ENCODE results near the gene SLC49A3. TPM values are rescaled to one million over a fixed set of nuclear protein-coding genes. Genes with fewer than 3 reads are reported as not detected.

SLC49A3 gene
- total RNA-seq, 1 donor from 2014 or later, result 11.4 TPM

DNA sequence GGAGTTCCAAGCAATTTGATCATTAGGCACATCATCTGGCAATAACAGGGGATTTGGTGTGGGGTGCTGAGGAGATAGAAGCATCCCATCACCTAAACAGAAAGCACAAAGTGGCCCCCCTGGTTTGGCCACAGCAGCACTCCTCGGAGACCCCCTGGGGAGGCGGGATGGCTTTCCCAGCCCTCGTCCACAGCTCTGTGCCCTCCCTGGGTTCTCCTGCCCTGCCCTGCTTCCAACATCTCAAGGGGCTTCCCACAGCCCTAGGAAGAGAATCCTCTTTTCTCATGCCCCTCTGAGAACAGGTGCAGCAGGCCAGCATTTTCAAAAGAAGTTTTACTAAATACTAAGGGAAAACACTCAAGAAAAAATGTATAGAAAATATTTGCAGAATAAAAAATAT is 27.7 kb downstream of the SLC49A3 start:
- ATAC-seq (no peak), DNase-seq (ENCODE audit: low spot score) (no peak)

DNA sequence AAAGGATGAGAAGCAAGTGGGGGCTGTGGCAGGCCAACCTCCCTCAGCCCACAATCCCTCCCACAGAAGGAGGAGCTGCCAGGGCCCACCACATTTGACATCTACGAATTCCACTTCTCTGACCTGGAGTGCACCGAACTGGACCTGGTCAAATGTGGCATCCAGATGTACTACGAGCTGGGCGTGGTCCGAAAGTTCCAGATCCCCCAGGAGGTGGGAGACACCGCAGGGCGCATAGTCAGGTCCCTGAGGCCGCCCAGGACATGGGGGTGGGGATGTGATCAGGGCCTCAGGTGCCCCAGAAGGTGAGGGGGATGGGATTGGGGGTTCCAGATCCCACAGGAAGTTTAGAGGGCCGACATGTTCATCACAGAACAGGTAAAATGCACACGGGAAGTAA is 28.6 kb downstream of the SLC49A3 start:
- intact Hi-C loops (cut with DNase I), result no loop called here
- DNase-seq (ENCODE audit: low spot score) (no peak), ATAC-seq (no peak)

More for the DNA sequence above, 27.7 kb downstream of the SLC49A3 start:
- intact Hi-C loops (cut with DNase I), result no loop called here

DNA sequence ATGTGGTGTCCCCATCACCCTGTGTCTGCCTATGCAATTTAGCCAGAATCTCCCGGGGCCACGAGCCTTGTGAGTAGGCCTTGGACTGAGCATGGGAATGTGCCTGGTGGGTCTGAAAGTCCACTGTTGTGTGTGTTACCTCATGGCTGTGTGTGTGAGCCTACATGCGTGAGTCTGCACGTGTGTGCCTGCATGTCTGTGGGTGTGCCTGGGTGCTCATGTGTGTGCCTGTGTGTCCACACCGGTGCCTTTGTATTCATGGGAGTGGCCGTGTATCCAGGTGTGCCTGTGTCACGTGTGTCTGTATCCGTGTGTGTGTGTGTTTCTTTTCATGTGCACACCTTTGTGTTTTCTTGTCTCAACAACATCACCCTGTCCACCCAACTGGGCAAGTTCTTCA is 29.1 kb downstream of the SLC49A3 start:
- ATAC-seq, result no peak
- no peak for DNase-seq (ENCODE audit: low spot score)
- intact Hi-C loops (cut with DNase I), result no loop called here

DNA sequence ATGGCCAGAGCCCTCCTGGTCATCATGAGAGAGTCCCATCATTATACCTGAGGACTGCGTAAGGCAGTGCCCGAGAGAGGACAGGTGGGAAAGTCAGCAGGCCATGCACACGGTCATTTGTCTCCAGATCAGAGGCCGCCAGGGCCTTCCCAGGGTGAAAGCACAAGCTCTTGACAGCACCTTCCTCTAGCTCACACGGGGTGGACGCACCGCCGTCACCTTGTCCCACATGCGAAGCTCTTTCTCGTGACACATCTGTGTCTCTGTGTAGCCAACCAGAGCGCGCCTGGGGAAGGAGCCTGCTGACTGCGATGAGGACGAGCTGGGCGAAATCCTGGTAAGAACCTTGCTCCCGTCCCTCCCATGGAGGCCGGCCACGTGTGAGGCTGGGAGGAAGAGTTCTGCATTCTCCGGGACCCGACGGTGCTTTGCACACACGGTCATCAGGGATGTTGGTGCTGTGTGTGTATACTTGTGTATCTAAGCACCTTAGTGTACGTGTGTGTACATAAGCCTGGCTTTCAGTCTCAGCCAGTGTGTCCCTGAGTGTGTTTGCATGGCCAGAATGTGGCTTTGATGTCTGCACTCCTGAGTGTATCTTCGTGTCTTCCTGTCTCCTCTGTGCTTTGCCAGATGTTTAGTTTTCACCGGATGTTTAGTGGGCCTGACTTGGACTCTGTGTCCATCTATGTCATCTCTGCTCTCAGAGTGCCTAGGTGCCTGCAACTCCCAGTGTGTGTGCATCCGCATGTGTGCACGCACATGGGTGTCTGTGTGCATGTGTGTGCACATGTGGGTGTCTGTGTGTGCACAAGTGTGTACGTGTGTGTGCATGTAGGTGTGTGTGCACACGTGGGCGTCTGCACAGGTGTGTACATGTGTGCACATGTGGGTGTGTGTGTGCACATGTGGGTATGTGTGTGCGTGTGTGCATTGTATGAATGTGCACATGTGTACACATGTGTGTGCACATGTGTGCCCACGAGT is 30.0 kb downstream of the SLC49A3 start:
- ATAC-seq (no peak), DNase-seq (ENCODE audit: low spot score) (no peak)
- intact Hi-C loops (cut with DNase I), result no loop called here

DNA sequence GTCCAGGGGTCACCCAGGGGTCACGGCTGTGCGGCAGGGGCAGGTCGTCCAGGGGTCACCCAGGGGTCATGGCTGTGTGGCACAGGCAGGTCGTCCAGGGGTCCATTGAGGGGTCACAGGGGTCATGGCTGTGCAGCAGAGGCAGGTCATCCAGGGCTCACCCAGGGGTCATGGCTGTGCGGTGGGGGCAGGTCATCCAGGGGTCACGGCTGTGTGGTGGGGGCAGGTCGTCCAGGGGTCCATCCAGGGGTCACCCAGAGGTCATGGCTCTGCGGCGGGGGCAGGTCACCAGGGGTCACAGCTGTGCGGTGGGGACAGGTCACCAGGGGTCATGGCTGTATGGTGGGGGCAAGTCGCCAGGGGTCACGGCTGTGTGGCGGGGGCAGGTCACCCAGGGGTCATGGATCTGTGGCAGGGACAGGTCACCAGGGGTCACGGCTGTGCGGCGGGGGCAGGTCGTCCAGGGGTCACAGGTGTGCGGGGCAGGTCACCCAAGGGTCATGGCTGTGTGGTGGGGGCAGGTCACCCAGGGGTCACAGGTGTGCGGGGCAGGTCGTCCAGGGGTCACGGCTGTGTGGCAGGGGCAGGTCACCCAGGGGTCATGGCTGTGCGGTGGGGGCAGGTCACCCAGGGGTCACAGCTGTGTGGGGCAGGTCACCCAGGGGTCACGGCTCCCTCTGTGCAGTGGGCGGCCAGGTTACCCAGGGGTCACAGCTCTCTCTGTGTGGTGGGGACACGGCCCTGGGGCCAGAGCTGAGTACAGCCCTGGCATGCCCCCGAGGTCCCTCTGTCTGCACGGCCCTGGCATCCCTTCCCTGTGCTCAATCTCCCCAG is 30.9 kb downstream of the SLC49A3 start:
- no peak for DNase-seq (ENCODE audit: low spot score)
- intact Hi-C loops (cut with DNase I), result no loop called here
- no peak for ATAC-seq

DNA sequence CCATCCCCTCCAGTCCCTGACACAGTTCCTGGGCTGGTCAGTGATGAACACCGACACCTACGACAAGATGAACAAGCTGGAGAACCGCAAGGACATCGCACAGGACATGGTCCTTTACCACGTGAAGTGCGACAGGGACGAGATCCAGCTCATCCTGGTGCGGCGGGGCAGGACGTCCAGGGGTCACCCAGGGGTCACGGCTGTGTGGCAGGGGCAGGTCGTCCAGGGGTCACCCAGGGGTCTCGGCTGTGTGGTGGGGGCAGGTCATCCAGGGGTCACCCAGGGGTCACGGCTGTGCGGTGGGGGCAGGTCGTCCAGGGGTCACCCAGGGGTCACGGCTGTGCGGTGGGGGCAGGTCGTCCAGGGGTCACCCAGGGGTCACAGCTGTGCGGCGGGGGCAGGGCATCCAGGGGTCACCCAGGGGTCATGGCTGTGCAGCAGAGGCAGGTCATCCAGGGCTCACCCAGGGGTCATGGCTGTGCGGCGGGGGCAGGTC is 31.6 kb downstream of the SLC49A3 start:
- ATAC-seq (no peak), DNase-seq (ENCODE audit: low spot score) (no peak)
- intact Hi-C loops (cut with DNase I), result no loop called here

DNA sequence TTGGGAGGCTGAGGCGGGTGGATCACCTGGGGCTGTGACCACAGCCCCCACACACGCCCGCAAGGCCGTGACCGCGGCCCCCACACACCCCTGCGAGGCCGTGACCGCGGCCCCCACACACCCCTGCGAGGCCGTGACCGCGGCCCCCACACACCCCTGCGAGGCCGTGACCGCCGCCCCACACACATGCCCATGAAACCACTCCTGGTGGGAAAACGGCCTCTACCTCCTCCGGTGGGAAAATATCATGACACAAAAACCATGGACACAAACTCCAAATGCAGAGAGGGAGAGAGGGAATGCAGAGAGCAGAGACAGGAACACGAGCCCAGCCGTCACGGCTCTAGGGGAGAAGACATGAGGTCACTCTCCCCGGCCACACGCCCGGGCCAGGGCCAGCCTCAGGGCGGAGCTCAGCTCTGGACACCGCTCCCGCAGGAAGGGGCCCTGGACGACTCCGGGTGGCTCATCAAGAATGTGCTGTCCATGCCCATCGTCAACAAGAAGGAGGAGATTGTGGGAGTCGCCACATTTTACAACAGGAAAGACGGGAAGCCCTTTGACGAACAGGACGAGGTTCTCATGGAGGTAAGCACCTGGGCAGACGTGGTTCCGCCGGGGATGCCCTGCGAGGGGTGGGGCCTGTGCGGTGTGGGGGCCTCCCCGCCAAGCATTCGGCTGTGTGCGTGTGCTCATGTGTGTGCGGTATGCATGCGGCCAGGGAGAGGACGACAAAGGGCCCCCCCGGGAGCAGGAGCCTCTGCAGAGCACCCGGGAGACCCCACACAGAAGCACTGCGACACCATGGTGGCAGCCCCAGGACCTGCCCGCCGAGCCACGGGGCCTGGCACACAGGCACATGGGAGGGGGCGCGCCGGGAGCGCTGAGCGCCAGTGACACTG is 32.3 kb downstream of the SLC49A3 start:
- intact Hi-C loops (cut with DNase I), result no loop called here
- DNase-seq (ENCODE audit: low spot score) (no peak), ATAC-seq (no peak)

DNA sequence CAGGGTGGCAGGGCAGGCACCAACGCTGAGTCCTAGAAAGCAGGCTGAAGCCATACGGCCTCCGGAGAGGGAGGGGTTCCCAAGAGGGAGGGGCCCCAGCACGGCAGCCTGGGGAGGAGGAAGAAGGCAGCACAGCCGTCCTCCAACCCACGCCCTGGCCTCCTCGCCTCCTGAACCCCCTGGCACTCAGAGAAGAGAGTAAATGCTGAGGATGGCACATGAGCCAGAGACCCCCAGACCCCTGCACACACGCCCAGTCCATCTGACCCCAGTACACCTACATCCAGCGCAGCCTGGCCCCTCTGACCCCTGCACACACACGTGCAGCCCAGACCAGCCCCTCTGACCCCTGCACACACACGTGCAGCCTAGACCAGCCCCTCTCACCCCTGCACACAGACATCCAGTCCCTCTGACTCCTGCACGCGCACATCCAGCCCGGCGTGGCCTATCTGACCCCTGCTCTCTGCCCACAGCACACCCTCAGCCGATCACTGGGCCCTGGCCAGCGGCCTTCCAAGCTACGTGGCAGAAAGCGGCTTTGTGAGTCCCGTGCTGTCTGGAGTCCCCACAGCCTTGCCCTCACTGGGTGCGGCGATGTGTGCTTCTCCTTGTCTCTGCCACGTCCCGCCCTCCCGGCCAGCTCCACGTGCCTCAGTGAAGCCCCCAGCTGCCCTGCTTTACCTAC is 33.3 kb downstream of the SLC49A3 start:
- intact Hi-C loops (cut with DNase I), result no loop called here
- no peak for DNase-seq (ENCODE audit: low spot score)
- ATAC-seq, result no peak

DNA sequence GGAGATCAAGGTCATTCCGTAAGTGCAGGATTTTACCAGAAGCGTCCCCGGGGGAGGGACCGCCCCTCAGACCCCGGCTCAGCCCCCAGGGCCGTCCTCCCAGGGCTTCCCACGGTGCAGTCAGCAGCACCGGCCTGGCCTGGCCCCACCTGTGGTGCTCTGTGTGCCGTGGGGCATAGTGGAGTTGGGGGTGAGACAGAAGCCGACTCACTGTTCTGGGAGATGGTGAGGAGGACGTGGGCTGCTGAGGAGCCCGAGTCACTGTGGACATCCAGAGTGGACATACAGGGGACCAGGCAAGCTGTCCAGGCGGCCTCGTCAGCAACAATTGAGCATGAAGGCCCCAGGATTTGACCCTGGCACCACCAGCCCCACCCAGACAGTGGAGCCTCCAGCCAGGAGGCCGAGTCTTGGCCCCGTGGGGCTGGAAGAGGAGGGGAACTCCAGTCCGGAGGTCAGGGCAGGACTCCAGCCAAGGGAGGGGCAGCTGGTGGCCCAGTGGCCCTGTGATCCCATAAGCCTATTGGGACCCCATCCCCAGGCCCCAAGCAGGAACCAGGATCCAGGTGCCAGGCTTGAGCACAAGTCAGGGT is 34.0 kb downstream of the SLC49A3 start:
- intact Hi-C loops (cut with DNase I), result no loop called here
- no peak for DNase-seq (ENCODE audit: low spot score)

DNA sequence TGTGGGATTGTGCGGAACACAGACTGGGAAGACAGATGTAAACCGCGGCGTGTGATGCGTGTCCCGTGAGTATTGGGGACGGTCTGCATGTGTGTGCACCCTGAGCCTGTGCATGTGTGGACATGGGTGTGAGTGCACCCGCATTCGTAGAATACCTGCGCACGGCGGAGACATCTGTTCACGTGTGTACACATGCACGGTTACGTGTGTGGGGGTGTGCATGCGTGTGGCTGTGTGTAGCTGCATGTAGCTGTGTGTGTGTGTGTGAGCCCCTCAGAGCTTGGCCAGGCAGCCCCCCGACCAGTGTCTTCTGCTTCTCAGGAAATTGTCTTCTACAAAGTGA is 34.5 kb downstream of the SLC49A3 start:
- intact Hi-C loops (cut with DNase I), result no loop called here
- DNase-seq (ENCODE audit: low spot score) (no peak), ATAC-seq (no peak)

More for the DNA sequence above, 34.0 kb downstream of the SLC49A3 start:
- ATAC-seq, result no peak

DNA sequence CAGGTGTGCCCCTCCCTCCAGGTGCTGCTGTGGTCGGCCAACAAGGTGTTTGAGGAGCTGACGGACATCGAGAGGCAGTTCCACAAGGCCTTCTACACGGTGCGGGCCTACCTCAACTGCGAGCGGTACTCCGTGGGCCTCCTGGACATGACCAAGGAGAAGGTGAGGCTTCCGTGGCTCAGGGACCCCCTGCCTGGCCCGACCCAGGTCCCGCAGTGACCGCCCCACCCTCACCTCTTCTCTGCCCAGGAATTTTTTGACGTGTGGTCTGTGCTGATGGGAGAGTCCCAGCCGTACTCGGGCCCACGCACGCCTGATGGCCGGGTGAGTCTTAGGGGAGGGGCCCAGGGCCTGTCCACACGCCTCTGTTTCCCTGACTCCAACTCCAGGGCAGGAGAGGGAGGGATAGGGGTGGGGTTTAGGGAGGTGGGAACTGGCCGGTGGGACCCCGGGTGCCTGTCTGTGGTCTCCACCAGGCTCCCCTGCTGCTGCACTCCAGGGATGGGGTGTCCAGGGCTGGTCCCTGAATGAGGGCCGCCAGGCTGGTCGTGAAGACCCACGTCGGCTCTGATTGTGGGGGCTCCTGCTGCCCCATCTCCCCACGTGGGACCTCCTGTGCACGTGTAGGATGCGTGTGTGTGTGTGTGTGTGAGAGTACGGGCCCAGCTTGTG is 35.0 kb downstream of the SLC49A3 start:
- intact Hi-C loops (cut with DNase I), result no loop called here
- DNase-seq (ENCODE audit: low spot score) (no peak), ATAC-seq (no peak)

DNA sequence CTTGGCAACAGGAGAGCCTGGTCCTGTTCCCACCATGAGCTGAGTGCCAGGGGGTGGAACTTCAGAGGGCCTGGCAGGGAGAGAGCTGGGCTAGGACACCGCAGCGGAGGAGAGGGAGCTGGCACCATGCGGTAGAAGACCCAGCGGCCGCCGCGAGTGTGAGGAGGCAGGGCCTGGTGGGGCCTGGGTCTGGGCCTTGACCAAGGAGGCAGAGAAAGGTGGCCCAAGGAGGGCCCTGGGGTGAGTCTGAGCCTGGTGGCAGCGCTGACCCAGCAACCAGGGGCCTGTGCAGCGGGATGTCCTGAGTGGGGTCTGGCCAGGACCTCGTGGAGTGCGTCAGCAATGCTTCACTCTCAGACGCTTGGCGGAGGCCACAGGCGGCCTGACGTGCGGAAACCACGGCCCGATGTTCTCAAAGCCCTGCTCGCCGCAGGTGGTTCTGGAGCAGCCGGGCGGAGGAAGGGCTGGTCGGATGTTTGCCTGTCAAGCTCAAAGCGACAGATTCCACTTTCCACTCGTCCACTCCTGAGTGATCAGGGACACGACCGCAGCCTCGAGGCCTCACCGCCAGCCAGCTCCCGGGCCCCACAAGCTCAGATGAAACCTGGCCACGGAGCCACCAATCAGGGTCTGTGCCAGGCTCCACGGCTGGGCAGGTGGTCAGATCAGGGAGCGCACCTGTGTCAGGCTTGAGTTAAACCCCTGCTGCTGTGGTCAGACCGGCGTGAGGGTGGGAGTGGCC is 35.7 kb downstream of the SLC49A3 start:
- DNase-seq (ENCODE audit: low spot score) (no peak), ATAC-seq (no peak)
- intact Hi-C loops (cut with DNase I), result no loop called here

DNA sequence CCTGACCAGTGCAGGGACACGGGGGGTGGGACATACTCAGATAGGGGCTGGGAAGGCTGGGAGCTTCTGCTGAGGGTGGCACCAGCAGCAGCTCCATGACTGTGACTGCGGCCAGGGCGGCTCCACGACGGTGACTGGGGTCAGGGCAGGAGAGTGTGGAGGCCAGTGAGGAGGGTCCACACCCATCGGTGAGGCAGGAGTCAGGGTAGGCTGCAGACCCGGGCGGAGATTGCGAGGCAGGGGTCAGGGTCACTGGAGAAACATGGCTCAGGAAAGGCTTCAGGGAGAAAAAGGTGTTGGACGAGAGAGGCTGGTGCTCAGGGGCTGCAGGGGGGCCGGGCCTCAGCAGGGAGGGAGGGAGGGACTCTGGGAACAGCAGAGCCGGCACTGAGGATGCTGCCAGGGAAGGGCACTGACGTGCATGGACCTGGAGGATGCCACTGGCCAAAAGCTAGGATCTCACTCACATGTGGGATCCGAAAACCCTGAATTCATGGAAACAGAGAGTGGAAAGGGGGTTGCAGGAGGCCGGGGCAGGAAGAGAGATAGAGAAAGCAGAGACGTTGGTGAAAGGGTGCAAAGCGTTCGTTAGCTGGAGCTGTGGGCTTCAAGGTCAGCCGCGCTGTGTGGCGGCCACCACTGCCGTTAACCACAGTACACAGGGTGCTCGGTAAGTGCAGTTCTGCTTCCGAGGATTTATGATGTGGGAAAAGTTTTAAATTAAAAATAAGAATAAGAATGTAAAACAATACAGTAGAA is 36.9 kb downstream of the SLC49A3 start:
- ATAC-seq (no peak), DNase-seq (ENCODE audit: low spot score) (no peak)
- intact Hi-C loops (cut with DNase I), result no loop called here

DNA sequence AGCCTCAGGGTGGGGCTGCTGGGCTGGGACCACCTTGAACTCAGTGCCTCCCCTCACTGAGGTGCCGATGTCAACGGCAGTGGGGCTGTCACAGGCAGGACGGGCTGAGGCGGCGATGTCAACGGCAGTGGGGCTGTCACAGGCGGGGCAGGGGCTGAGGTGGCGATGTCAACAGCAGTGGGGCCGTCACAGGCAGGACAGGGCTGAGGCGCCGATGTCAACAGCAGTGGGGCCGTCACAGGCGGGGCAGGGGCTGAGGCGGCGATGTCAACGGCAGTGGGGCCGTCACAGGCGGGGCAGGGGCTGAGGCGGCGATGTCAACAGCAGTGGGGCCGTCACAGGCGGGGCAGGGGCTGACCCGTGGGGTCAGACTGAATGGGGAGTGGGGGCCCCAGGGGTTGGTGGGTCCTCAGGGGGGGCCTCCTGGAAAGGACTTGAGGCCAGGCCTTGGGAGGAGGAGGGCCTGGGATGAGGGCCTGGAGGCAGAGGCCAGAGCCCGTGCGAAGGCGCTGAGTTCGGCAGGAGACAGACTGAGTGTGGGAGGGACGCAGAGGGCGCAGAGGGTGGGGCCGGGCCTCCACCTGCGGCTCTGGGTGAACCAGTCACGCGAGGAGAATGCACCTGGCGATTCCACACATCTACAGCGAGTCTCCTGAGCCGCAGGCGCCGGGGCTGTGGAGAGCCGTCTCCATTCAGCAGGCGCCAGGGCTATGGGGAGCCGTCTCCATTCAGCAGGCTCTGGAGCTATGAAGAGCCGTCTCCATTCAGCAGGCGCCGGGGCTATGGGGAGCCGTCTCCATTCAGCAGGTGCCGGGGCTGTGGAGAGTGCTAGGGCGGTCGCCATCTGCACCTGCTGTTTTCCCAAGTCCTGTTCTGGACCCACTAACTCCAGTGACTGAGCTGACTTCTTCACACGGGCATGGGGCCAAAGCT is 37.7 kb downstream of the SLC49A3 start:
- intact Hi-C loops (cut with DNase I), result no loop called here
- no peak for ATAC-seq
- DNase-seq (ENCODE audit: low spot score), result no peak

DNA sequence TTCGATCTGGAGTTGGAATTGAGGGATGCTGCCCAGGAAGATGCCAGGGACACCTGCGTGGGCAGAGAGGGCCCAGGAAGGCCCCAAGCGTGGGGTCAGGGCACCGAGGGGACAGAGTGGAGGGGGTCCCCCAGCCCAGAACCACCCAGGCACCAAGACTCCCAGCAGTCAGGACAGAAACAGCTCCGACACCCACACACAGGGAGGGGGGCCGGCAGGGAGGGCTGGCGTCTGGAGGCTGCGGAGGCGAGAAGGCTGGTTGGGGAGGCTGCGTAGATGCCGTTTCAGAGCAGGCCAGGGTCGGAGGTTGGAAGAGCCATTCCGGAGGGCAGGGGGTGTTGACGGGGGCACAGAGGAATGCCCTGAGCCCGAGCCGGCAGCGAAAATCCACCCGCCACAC is 38.5 kb downstream of the SLC49A3 start:
- DNase-seq (ENCODE audit: low spot score) (no peak), ATAC-seq (no peak)

More for the DNA sequence above, 38.5 kb downstream of the SLC49A3 start:
- intact Hi-C loops (cut with DNase I), result no loop called here
